GM23338 (cell line): ENCODE results near the gene CAMSAP3. TPM values are rescaled to one million over a fixed set of nuclear protein-coding genes. Genes with fewer than 3 reads are reported as not detected.

Experiments
- ATAC-seq: fragments of 200-7000 bp; cut with Tn5 transposase; 3 replicates; pipeline ENCODE4 v1.9.1; 2020
- DNase-seq: peaks from one replicate; pipeline ENCODE4 v3.0.0-alpha.2; 2015; ENCODE audit warnings: low spot score
- H2AFZ ChIP-seq: fragments of 200-600 bp; sonication (generic); 2 replicates; pipeline ENCODE4 v1.8.0; 2016; ENCODE audit warnings: antibody characterized with exemption, mild to moderate bottlenecking, moderate library complexity
- H3F3A ChIP-seq: fragments of 200-600 bp; sonication (generic); replicated peaks from 2 replicates; pipeline ENCODE4 v1.8.0; 2017; ENCODE audit warnings: antibody characterized with exemption, mixed run types, low read depth
- H3K27ac ChIP-seq: fragments of 200-600 bp; sonication (generic); 2 replicates; pipeline ENCODE4 v1.6.1; 2016; ENCODE audit warnings: low read depth
- H3K27me3 ChIP-seq: fragments of 200-600 bp; sonication (generic); 2 replicates; pipeline ENCODE4 v1.8.0; 2016; ENCODE audit warnings: mild to moderate bottlenecking, mixed run types, moderate library complexity; ENCODE audit not compliant: insufficient read depth
- H3K36me3 ChIP-seq: fragments of 200-600 bp; sonication (generic); 2 replicates; pipeline ENCODE4 v1.8.0; 2016; ENCODE audit warnings: mild to moderate bottlenecking; ENCODE audit not compliant: insufficient read depth
- H3K4me1 ChIP-seq: fragments of 200-600 bp; sonication (generic); 2 replicates; pipeline ENCODE4 v1.8.0; 2016; ENCODE audit warnings: mild to moderate bottlenecking, moderate library complexity; ENCODE audit not compliant: insufficient read depth
- H3K4me2 ChIP-seq: fragments of 200-600 bp; sonication (generic); 2 replicates; pipeline ENCODE4 v1.7.1; 2017; ENCODE audit warnings: mixed run types
- H3K4me3 ChIP-seq: fragments of 200-600 bp; sonication (generic); 2 replicates; pipeline ENCODE4 v1.6.1; 2016; ENCODE audit warnings: mixed run types
- H3K79me2 ChIP-seq: fragments of 200-600 bp; sonication (generic); replicated peaks from 2 replicates; pipeline ENCODE4 v1.8.0; 2017; ENCODE audit warnings: mild to moderate bottlenecking; ENCODE audit not compliant: insufficient read depth
- H3K9me2 ChIP-seq: fragments of 200-600 bp; sonication (generic); 2 replicates; pipeline ENCODE4 v1.8.0; 2017; ENCODE audit not compliant: insufficient read depth
- H4K20me1 ChIP-seq: fragments of 200-600 bp; sonication (generic); replicated peaks from 2 replicates; pipeline ENCODE4 v1.8.0; 2017; ENCODE audit warnings: mild to moderate bottlenecking; ENCODE audit not compliant: insufficient read depth
- H3K27ac Mint-ChIP-seq: 2 replicates; pipeline ENCODE4 v1.8.0; 2020; ENCODE audit warnings: inconsistent platforms, mild to moderate bottlenecking, moderate library complexity, mixed read lengths
- H3K27me3 Mint-ChIP-seq: 3 replicates; pipeline ENCODE4 v1.8.0; 2022; ENCODE audit warnings: low read depth, mild to moderate bottlenecking, moderate library complexity, mixed read lengths, inconsistent platforms; ENCODE audit not compliant: insufficient read depth, poor library complexity
- H3K36me3 Mint-ChIP-seq: 3 replicates; pipeline ENCODE4 v1.8.0; 2021; ENCODE audit warnings: low read depth, mild to moderate bottlenecking, inconsistent platforms, moderate library complexity, mixed read lengths
- H3K4me1 Mint-ChIP-seq: 3 replicates; pipeline ENCODE4 v1.8.0; 2020; ENCODE audit warnings: mild to moderate bottlenecking, inconsistent platforms, mixed read lengths
- H3K4me3 Mint-ChIP-seq: 3 replicates; pipeline ENCODE4 v1.8.0; 2021; ENCODE audit warnings: moderate library complexity, mild to moderate bottlenecking, inconsistent platforms, mixed read lengths
- H3K9me3 Mint-ChIP-seq: 3 replicates; pipeline ENCODE4 v1.8.0; 2020; ENCODE audit warnings: moderate library complexity, mild to moderate bottlenecking, inconsistent platforms, mixed read lengths
- CREB1 ChIP-seq: fragments of 250-450 bp; sonication (Bioruptor Pico); IDR thresholded peaks from 2 replicates; pipeline ENCODE4 v1.5.0; 2020; ENCODE audit warnings: low read depth, mild to moderate bottlenecking, moderate library complexity
- ETS1 ChIP-seq: IDR thresholded peaks from 2 replicates; pipeline ENCODE4 v1.6.1; 2016; ENCODE audit warnings: antibody characterized with exemption
- EZH2 ChIP-seq: fragments of 200-600 bp; sonication (generic); IDR thresholded peaks from one replicate; pipeline ENCODE4 v1.8.0; 2017; ENCODE audit warnings: antibody characterized with exemption, mild to moderate bottlenecking, low read depth; ENCODE audit not compliant: unreplicated experiment
- EZH2phosphoT487 ChIP-seq: fragments of 200-600 bp; sonication (generic); IDR thresholded peaks from one replicate; pipeline ENCODE4 v1.8.1; 2018; ENCODE audit warnings: antibody characterized with exemption; ENCODE audit not compliant: unreplicated experiment
- POLR2AphosphoS5 ChIP-seq: IDR thresholded peaks from 2 replicates; pipeline ENCODE4 v1.6.1; 2016; ENCODE audit warnings: antibody characterized with exemption, low read depth
- ZNF114 ChIP-seq: fragments of 250-450 bp; sonication (Bioruptor Pico); IDR thresholded peaks from 2 replicates; pipeline ENCODE4 v1.5.0; 2020; ENCODE audit warnings: mild to moderate bottlenecking, moderate library complexity
- ZNF331 ChIP-seq: fragments of 250-450 bp; sonication (Bioruptor Pico); IDR thresholded peaks from 2 replicates; pipeline ENCODE4 v1.5.0; 2020; ENCODE audit warnings: low read depth, mild to moderate bottlenecking, moderate library complexity
- polyA plus RNA-seq: library from polyadenylated mRNA; unstranded; fragments of >200 nt; fragmentation: Nextera tagmentation; extraction: Ambion mirVana; gene quantifications from 2 replicates; pipeline ENCODE4 v1.2.1, GENCODE V29; 2016
- total RNA-seq: library from RNA; depleted of rRNA; stranded (reverse); fragments of >200 nt; shearing (Covaris generic); gene quantifications from 2 replicates; pipeline ENCODE4 v1.2.3, GENCODE V29; 2014
- TF ChIP-seq, protein P1 (sequence below): IDR thresholded peaks from one replicate; pipeline ENCODE4 v1.6.1; 2018; ENCODE audit warnings: antibody characterized with exemption; ENCODE audit not compliant: unreplicated experiment

The CAMSAP3 gene
- total and polyA plus RNA-seq, 2 experiments from 2014 or later, result 6.4 to 32.2 TPM

GRCh38 chr19:7645656-7646425 lies 50.2 kb downstream of the CAMSAP3 start (continued):
- TF ChIP-seq ETS1 (no peak), CREB1 (no peak), POLR2AphosphoS5 (no peak), ZNF114 (no peak), EZH2phosphoT487 (no peak), EZH2 (no peak)

DNA sequence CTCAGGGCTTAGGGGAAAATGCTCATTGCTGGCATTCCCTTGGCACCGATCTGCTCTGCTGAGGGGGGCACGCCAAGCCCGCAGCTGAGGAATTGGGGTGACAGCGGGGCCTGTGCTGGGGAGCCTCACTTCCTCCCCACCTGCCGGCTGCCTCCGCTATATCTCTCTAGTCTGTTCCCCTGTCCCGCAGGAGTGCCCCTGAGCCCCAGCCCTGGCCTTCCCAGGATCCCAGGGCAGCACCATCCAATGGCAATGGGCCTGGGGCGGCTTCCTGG lies 50.7 kb downstream of the CAMSAP3 start:
- no peak overlapping the region for H3K27ac Mint-ChIP-seq
- H3K4me3 Mint-ChIP-seq, result no peak overlapping the region
- no peaks in the 10 kb centered on the region for H3K4me1 Mint-ChIP-seq
- Histone ChIP-seq H4K20me1 (no peaks in the 10 kb centered on the region; the same call in 1 of the 2 replicates), H3K4me2 (no peak overlapping the region), H3F3A (no peaks in the 10 kb centered on the region), H3K4me3 (no peak overlapping the region), H3K4me1 (no peaks in the 10 kb centered on the region), H2AFZ (no peak overlapping the region), H3K9me2 (no peaks in the 10 kb centered on the region), H3K27me3 (peaks cover 6% of the 10 kb centered on the region; the same call in 1 of the 2 replicates), H3K27ac (no peak overlapping the region), H3K36me3 (no peaks in the 10 kb centered on the region), H3K79me2 (no peaks in the 10 kb centered on the region)
- H3K9me3 Mint-ChIP-seq, result no peaks in the 10 kb centered on the region
- DNase-seq (no peak), ATAC-seq (no peak)
- H3K36me3 Mint-ChIP-seq, result peaks cover 3% of the 10 kb centered on the region; the same call in 1 of the 3 replicates
- peaks cover 14% of the 10 kb centered on the region for H3K27me3 Mint-ChIP-seq
- TF ChIP-seq ETS1 (no peak), ZNF331 (no peak)
- TF ChIP-seq, protein P1, sequence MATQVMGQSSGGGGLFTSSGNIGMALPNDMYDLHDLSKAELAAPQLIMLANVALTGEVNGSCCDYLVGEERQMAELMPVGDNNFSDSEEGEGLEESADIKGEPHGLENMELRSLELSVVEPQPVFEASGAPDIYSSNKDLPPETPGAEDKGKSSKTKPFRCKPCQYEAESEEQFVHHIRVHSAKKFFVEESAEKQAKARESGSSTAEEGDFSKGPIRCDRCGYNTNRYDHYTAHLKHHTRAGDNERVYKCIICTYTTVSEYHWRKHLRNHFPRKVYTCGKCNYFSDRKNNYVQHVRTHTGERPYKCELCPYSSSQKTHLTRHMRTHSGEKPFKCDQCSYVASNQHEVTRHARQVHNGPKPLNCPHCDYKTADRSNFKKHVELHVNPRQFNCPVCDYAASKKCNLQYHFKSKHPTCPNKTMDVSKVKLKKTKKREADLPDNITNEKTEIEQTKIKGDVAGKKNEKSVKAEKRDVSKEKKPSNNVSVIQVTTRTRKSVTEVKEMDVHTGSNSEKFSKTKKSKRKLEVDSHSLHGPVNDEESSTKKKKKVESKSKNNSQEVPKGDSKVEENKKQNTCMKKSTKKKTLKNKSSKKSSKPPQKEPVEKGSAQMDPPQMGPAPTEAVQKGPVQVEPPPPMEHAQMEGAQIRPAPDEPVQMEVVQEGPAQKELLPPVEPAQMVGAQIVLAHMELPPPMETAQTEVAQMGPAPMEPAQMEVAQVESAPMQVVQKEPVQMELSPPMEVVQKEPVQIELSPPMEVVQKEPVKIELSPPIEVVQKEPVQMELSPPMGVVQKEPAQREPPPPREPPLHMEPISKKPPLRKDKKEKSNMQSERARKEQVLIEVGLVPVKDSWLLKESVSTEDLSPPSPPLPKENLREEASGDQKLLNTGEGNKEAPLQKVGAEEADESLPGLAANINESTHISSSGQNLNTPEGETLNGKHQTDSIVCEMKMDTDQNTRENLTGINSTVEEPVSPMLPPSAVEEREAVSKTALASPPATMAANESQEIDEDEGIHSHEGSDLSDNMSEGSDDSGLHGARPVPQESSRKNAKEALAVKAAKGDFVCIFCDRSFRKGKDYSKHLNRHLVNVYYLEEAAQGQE, result no peak
